Measurements from ENCODE around the gene FRMD5. TPM values are rescaled to one million over a fixed set of nuclear protein-coding genes. Genes with fewer than 3 reads are reported as not detected.

The FRMD5 gene
- total and polyA plus RNA-seq, 2 donors (not counting 1 experiment from before 2014, with no cell fraction given) = not detected

DNA sequence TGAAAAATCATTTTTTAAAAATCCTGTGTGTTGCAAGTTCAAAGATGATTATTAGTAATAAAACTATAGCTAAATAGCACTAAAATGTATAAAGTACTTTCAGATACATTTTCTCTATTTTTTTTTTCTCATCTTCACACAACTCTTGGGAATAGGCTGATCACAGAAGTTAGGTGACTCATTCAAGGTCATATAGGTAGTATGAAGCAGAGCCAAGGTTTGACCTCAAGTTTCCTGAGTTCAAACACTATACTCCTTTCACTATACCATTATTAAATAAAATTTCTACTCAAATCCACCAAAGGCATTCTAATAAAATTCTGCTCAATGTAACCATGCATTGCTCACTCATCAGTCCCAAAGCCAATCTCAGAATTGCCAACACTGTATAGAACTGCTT is 21.3 kb downstream of the FRMD5 start:
- intact Hi-C loops (cut with micrococcal nuclease) = no loop called here
- no peaks in the 10 kb centered on the region for H3K36me3 ChIP-seq (replicated peaks in 1 of 2; ENCODE audit: control extremely low read depth in 1 of 2, control insufficient read depth in 1 of 2, extremely low read depth in 1 of 2, insufficient read depth in 2 of 2, low read length in 1 of 2)
- TF ChIP-seq, protein P1, sequence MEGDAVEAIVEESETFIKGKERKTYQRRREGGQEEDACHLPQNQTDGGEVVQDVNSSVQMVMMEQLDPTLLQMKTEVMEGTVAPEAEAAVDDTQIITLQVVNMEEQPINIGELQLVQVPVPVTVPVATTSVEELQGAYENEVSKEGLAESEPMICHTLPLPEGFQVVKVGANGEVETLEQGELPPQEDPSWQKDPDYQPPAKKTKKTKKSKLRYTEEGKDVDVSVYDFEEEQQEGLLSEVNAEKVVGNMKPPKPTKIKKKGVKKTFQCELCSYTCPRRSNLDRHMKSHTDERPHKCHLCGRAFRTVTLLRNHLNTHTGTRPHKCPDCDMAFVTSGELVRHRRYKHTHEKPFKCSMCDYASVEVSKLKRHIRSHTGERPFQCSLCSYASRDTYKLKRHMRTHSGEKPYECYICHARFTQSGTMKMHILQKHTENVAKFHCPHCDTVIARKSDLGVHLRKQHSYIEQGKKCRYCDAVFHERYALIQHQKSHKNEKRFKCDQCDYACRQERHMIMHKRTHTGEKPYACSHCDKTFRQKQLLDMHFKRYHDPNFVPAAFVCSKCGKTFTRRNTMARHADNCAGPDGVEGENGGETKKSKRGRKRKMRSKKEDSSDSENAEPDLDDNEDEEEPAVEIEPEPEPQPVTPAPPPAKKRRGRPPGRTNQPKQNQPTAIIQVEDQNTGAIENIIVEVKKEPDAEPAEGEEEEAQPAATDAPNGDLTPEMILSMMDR (IDR thresholded peaks at IDR 0.05) = no peak
- TF ChIP-seq EZH2 (IDR thresholded peaks at IDR 0.05; ENCODE audit: borderline replicate concordance, insufficient read depth, low read depth, low read length, poor library complexity, severe bottlenecking) = no peak
- ATAC-seq (ENCODE audit: low read depth) (no peak), DNase-seq (no peak)
- Mint-ChIP-seq H3K9me3 (ENCODE audit: insufficient read depth) (no peaks in the 10 kb centered on the region), H3K4me1 (no peaks in the 10 kb centered on the region), H3K27ac (no peak overlapping the region), H3K27me3 (peaks cover 17% of the 10 kb centered on the region), H3K4me3 (no peak overlapping the region)
- no peaks in the 10 kb centered on the region for H4K20me1 ChIP-seq (ENCODE audit: control insufficient read depth, insufficient read depth, low read length, poor library complexity, severe bottlenecking)
- H3K4me1 ChIP-seq (ENCODE audit: control insufficient read depth in 2 of 2, insufficient read depth in 2 of 2, low read length in 2 of 2) = no peaks in the 10 kb centered on the region
- H3K9ac ChIP-seq (ENCODE audit: low read length) = no peak overlapping the region
- H3K9me3 ChIP-seq (ENCODE audit: control extremely low read depth in 1 of 3, control insufficient read depth in 2 of 3, insufficient read depth in 1 of 3, low read length in 2 of 3) = no peaks in the 10 kb centered on the region
- no peak overlapping the region for H3K4me2 ChIP-seq (replicated peaks; ENCODE audit: low read depth, low read length, poor library complexity, severe bottlenecking)
- H3K4me3 ChIP-seq (ENCODE audit: control extremely low read depth in 1 of 5, extremely low read depth in 1 of 5, insufficient read depth in 1 of 5, low read depth in 2 of 5, low read length in 4 of 5) = no peak overlapping the region
- POLR2A ChIA-PET = no interaction called here
- H3K27me3 ChIP-seq (replicated peaks in 1 of 4; ENCODE audit: control extremely low read depth in 1 of 4, control insufficient read depth in 3 of 4, insufficient read depth in 4 of 4, low read length in 3 of 4) = peaks cover 0 to 10% (median 4%) of the 10 kb centered on the region in 4 experiments
- no peak overlapping the region for H3K27ac ChIP-seq (ENCODE audit: low read length in 2 of 2)
- CTCF ChIA-PET = interaction anchor here (1.2 kb wide), 1 partner anchor 12 kb away, joined by 3 read pairs; no protein-coding TSS in a partner anchor
- H2AFZ ChIP-seq (ENCODE audit: insufficient read depth, low read depth, low read length, poor library complexity, severe bottlenecking) = no peak overlapping the region
- H3K79me2 ChIP-seq (ENCODE audit: control insufficient read depth, insufficient read depth, low read length) = no peaks in the 10 kb centered on the region

DNA sequence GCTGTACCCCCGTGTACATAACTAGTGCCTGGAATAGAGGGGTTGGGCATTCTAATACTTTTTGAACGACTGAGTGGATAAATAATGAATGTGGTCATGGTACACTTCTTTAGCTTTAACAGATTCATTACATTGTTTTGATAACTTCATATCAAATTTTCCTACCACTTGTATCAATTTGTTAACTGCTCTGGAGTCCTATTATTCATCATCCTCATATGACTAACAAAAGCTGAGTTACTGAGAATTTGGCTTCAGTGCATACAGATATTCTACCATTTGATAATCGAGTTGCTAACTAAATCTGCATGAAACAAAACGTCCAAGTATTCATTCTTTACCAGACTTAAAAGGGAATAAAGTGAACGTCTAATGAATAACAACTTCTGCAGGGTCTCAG is 31.7 kb downstream of the FRMD5 start:
- H3K4me3 Mint-ChIP-seq = no peak overlapping the region
- H3K27ac Mint-ChIP-seq = no peak overlapping the region
- CTCF ChIA-PET = no interaction called here
- H3K4me1 Mint-ChIP-seq = no peaks in the 10 kb centered on the region
- Histone ChIP-seq H3K36me3 (replicated peaks in 1 of 2; ENCODE audit: control extremely low read depth in 1 of 2, control insufficient read depth in 1 of 2, extremely low read depth in 1 of 2, insufficient read depth in 2 of 2, low read length in 1 of 2) (no peaks in the 10 kb centered on the region), H3K4me1 (ENCODE audit: control insufficient read depth in 2 of 2, insufficient read depth in 2 of 2, low read length in 2 of 2) (no peaks in the 10 kb centered on the region), H3K79me2 (ENCODE audit: control insufficient read depth, insufficient read depth, low read length) (no peaks in the 10 kb centered on the region), H2AFZ (ENCODE audit: insufficient read depth, low read depth, low read length, poor library complexity, severe bottlenecking) (no peak overlapping the region), H3K27ac (ENCODE audit: low read length in 2 of 2) (no peak overlapping the region), H3K4me3 (ENCODE audit: control extremely low read depth in 1 of 5, extremely low read depth in 1 of 5, insufficient read depth in 1 of 5, low read depth in 2 of 5, low read length in 4 of 5) (no peak overlapping the region), H4K20me1 (ENCODE audit: control insufficient read depth, insufficient read depth, low read length, poor library complexity, severe bottlenecking) (no peaks in the 10 kb centered on the region), H3K27me3 (replicated peaks in 1 of 4; ENCODE audit: control extremely low read depth in 1 of 4, control insufficient read depth in 3 of 4, insufficient read depth in 4 of 4, low read length in 3 of 4) (peaks cover 0 to 8% (median 4%) of the 10 kb centered on the region in 4 experiments), H3K9ac (ENCODE audit: low read length) (no peak overlapping the region), H3K9me3 (ENCODE audit: control extremely low read depth in 1 of 3, control insufficient read depth in 2 of 3, insufficient read depth in 1 of 3, low read length in 2 of 3) (no peaks in the 10 kb centered on the region), H3K4me2 (replicated peaks; ENCODE audit: low read depth, low read length, poor library complexity, severe bottlenecking) (no peak overlapping the region)
- intact Hi-C loops (cut with micrococcal nuclease) = no loop called here
- WGBS (ENCODE audit: insufficient coverage) = 80% methylated on average over 1 of the region's 5 CpGs
- ATAC-seq (ENCODE audit: low read depth) (no peak), DNase-seq (no peak)
- H3K9me3 Mint-ChIP-seq (ENCODE audit: insufficient read depth) = no peaks in the 10 kb centered on the region
- no peak for TF ChIP-seq EZH2 (IDR thresholded peaks at IDR 0.05; ENCODE audit: borderline replicate concordance, insufficient read depth, low read depth, low read length, poor library complexity, severe bottlenecking)
- TF ChIP-seq, protein P1 (IDR thresholded peaks at IDR 0.05) = no peak
- peaks cover 32% of the 10 kb centered on the region for H3K27me3 Mint-ChIP-seq
- POLR2A ChIA-PET = no interaction called here
